ENCODE measurements around the gene GALNT6. TPM values are rescaled to one million over a fixed set of nuclear protein-coding genes. Genes with fewer than 3 reads are reported as not detected.

The GALNT6 gene
- total RNA-seq, 1 donor from 2014 or later = 1.7 TPM

- intact Hi-C loops (cut with DNase I) = no loop called here
- DNase-seq (ENCODE audit: missing footprints) (no peak), ATAC-seq (no peak)
Measured at GRCh38 chr12:51409846-51410245, 18.6 kb upstream of the GALNT6 start.

- intact Hi-C loops (cut with DNase I) = no loop called here
- DNase-seq (ENCODE audit: missing footprints) = no peak
- ATAC-seq = no peak
Measured at GRCh38 chr12:51407604-51408003, 16.4 kb upstream of the GALNT6 start.

DNA sequence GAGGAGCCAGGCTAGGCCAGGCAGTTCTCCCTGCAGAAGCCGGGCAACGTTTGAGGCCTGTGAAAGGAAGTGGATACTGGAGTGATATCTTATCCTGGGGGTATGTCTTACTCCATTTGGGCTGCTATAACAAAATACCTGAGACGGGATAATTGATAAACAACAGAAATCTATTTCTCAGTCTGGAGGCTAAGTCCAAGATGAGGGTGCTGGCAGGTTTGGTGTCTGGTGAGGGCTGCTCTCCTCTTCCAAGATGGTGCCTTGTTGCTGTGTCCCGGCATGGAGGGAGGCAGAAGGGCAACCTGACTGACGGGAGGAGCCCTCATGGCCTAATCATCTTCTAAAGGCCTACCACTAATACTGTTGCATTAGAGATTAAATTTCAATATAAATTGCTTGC, 15.7 kb upstream of the GALNT6 start:
- intact Hi-C loops (cut with DNase I) = no loop called here
- ATAC-seq (no peak), DNase-seq (ENCODE audit: missing footprints) (no peak)

DNA sequence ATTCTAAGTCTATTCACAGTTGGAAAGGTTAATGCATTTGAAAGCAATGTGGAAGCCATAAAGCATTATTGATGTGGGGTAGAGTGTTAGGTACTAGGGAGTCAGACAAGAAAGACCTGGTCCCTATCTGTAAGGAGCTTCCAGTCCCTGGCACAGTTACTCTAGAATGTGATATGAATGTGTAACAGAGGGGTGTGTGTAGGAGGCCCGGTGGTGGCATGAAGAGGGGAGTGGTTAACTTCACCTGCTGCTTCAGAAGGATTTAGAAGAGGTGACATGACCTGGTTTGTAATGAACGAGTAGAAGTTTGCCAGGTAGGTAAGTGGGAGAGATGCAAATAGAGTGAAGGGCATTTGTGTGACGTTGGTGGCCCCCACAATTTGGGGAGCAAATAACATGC, 15.1 kb upstream of the GALNT6 start:
- ATAC-seq = no peak
- intact Hi-C loops (cut with DNase I) = no loop called here
- no peak for DNase-seq (ENCODE audit: missing footprints)

DNA sequence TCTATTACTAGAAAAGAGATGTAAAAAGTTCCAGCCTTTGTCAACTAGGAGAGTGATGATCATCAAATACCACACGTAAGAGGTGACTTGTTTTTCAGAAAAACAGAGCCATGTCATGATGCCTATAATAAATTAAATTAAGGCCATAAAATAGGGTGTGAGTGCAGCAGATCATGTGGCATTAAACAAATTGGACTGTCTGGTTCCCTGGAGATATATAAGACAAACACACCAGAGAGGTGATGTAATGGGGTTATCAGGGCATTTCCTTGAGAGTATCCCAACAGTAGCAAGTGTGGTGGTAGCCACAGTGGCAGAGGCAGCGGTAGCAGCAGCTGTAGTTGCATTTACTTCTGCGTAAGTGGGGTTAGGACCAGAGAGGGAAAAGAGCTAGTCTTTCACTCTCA, 14.6 kb upstream of the GALNT6 start:
- DNase-seq (ENCODE audit: missing footprints) = no peak
- intact Hi-C loops (cut with DNase I) = no loop called here
- ATAC-seq = no peak

- ATAC-seq = no peak
- intact Hi-C loops (cut with DNase I) = no loop called here
- DNase-seq (ENCODE audit: missing footprints) = no peak
Measured at GRCh38 chr12:51404627-51405026, 13.4 kb upstream of the GALNT6 start.

- DNase-seq (ENCODE audit: missing footprints) (no peak), ATAC-seq (peak; percentile 48)
- intact Hi-C loops (cut with DNase I) = no loop called here
Measured at GRCh38 chr12:51403681-51404136, 12.5 kb upstream of the GALNT6 start.

- intact Hi-C loops (cut with DNase I) = no loop called here
- DNase-seq (ENCODE audit: missing footprints) (no peak), ATAC-seq (no peak)
Measured at GRCh38 chr12:51403159-51403558, 12.0 kb upstream of the GALNT6 start.

- intact Hi-C loops (cut with DNase I) = no loop called here
- no peak for DNase-seq (ENCODE audit: missing footprints)
- no peak for ATAC-seq
Measured at GRCh38 chr12:51401900-51402299, 10.7 kb upstream of the GALNT6 start.

DNA sequence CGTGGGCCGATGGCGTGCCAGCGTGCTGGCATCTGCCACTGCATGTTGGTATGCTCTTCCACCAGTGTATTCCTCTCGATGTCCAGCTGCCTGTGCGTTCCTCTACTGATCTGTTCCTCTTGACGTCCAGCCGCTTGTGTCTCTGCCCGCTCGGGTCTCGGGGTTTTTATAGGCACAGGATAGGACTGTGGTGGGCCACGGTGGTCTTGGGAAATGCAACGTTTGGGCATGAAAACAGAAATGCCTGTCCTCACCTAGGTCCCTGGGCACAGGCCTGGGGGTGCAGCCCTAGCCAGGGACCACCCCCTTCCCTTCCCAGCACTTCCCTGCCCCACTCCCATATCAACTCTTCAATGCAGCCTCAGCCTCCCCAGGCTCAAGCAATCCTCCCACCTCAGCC, 10.3 kb upstream of the GALNT6 start:
- no peak for DNase-seq (ENCODE audit: missing footprints)

GRCh38 chr12:51401020-51401419, 9.8 kb upstream of the GALNT6 start:
- DNase-seq (ENCODE audit: missing footprints) = no peak
- intact Hi-C loops (cut with DNase I) = no loop called here
- no peak for ATAC-seq

More for the DNA sequence above, 10.3 kb upstream of the GALNT6 start:
- intact Hi-C loops (cut with DNase I) = no loop called here
- no peak for ATAC-seq

- intact Hi-C loops (cut with DNase I) = no loop called here
- ATAC-seq (no peak), DNase-seq (ENCODE audit: missing footprints) (no peak)
Measured at GRCh38 chr12:51399891-51400290, 8.7 kb upstream of the GALNT6 start.

DNA sequence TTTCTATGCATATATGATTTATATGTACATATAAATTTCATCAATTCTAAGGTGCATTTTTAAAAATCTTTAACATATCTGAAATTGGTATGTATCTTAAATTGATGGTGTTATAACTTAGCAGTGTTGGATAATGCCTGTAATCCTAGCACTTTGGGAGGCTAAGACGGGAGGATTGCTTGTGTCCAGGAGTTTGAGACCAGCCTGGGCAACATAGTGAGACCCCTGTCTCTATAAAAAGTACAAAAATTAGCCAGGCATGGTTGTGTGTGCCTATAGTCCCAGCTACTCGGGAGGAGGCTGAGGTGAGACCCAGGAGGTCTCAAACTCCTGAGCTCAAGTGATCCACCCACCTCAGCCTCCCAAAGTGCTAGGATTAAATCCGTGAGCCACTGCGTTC, 6.5 kb upstream of the GALNT6 start:
- DNase-seq (ENCODE audit: missing footprints) = no peak
- ATAC-seq = no peak
- intact Hi-C loops (cut with DNase I) = no loop called here

GRCh38 chr12:51395283-51396230, 4.4 kb upstream of the GALNT6 start:
- no peak for ATAC-seq
- intact Hi-C loops (cut with DNase I) = no loop called here

DNA sequence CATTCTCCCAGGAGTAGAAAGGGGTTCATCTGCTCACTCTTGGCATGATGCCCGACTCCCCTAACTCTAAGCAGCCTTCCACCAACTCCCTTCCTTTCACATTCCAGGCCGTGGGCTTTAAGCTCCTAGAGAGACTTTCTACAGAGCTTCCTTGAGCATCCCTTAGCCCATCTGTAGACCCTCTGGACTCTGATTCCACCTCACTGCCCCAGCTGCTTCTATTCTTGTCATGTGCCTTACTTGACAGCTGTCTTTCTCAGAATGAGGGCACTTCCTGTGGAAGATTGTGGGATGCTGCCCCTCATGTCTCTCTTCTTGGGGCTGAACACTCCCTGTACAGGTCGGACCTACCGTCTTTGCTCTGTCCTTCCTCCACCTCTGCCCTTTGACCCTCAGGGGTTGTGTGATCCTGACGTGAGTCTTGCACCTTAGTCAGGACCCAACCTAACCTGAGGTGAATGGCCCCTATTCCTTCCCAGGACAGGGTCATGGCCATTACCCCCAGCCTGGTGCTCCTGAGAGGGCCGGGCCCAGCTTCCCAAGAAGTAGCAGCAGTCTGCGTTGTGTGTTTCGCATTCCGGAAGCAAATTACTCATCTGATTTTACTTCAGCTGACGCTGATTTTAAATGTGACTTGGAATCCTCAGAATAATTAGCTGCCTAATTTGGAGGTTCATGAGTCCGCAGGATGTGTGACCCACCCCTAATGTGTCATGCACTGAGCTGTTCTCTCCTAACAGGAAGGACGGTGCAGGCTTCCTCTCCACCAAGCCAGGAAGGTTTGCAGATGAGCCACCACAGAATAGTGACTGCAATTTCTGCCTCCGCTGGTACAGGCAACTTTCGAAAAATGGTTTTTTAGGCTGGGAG, 2.7 kb upstream of the GALNT6 start:
- intact Hi-C loops (cut with DNase I) = no loop called here
- ATAC-seq (no peak), DNase-seq (ENCODE audit: missing footprints) (no peak)

More at GRCh38 chr12:51395283-51396230, 4.4 kb upstream of the GALNT6 start:
- DNase-seq (ENCODE audit: missing footprints) = no peak

- DNase-seq (ENCODE audit: missing footprints) (no peak), ATAC-seq (no peak)
Measured at GRCh38 chr12:51392556-51393237, 1.5 kb upstream of the GALNT6 start.

GRCh38 chr12:51390891-51391282, 319 bp downstream of the GALNT6 start:
- DNase-seq (ENCODE audit: missing footprints) = no peak
- ATAC-seq = peak; percentile 42
- intact Hi-C loops (cut with DNase I) = no loop called here

More at GRCh38 chr12:51392556-51393237, 1.5 kb upstream of the GALNT6 start:
- intact Hi-C loops (cut with DNase I) = no loop called here

- no peak for DNase-seq (ENCODE audit: missing footprints)
Measured at GRCh38 chr12:51390457-51390856, 749 bp downstream of the GALNT6 start.

More at GRCh38 chr12:51390457-51390856, 749 bp downstream of the GALNT6 start:
- no peak for ATAC-seq
- intact Hi-C loops (cut with DNase I) = no loop called here

All from Right ventricle myocardium inferior (tissue), 1 donor.